Sigmoid colon (tissue), 4 donors: Measurements from ENCODE around the gene NCBP2L.

Source experiments
- EP300 ChIP-seq, 4 donors: sonication (generic); formaldehyde crosslinking; IDR thresholded peaks; one replicate each; pipeline ENCODE4 v1.6.1; 2017; ENCODE audit warnings: antibody characterized with exemption in 4 of 4
- POLR2AphosphoS5 ChIP-seq, 4 donors: sonication (generic); formaldehyde crosslinking; IDR thresholded peaks; one replicate each; pipeline ENCODE4 v1.6.1; 2017; ENCODE audit warnings: antibody characterized with exemption in 4 of 4
- TF ChIP-seq, protein P1 (sequence below), 4 experiments: fragments of 450-650 bp in 3 of 4; fragments of 200-600 bp in 1 of 4; IDR thresholded peaks; one replicate each; pipeline ENCODE4 v1.5.1; 2016 to 2019; ENCODE audit warnings: antibody characterized with exemption in 4 of 4, mild to moderate bottlenecking in 3 of 4, moderate library complexity in 2 of 4

DNA sequence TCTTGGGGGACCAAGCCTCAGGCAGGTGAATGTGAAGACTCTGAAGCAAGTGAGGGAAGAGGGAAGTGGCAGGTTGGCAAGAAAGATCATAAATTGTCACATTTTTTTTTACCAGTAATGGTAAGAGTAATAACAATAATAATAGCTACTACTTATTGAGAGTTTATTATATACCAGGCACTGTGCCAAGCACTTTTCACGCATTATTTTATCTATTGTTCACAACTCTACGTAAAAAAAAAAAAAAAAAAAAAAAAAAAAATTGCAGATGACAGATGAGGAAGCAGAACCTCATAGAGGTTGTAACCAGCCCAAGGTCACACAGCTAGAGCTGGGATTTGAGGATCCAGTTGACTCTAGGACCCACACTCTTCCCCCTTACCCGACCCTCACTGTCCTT lies 42.9 kb upstream of the NCBP2L start:
- no peak for TF ChIP-seq EP300 (IDR thresholded peaks at IDR 0.05)
- TF ChIP-seq, protein P1, sequence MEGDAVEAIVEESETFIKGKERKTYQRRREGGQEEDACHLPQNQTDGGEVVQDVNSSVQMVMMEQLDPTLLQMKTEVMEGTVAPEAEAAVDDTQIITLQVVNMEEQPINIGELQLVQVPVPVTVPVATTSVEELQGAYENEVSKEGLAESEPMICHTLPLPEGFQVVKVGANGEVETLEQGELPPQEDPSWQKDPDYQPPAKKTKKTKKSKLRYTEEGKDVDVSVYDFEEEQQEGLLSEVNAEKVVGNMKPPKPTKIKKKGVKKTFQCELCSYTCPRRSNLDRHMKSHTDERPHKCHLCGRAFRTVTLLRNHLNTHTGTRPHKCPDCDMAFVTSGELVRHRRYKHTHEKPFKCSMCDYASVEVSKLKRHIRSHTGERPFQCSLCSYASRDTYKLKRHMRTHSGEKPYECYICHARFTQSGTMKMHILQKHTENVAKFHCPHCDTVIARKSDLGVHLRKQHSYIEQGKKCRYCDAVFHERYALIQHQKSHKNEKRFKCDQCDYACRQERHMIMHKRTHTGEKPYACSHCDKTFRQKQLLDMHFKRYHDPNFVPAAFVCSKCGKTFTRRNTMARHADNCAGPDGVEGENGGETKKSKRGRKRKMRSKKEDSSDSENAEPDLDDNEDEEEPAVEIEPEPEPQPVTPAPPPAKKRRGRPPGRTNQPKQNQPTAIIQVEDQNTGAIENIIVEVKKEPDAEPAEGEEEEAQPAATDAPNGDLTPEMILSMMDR (IDR thresholded peaks at IDR 0.05) = no peak
- TF ChIP-seq POLR2AphosphoS5 (IDR thresholded peaks at IDR 0.05) = no peak
